GM18519 (cell line): Measurements from ENCODE around the gene GPX1.
"Not testable (repeated sequence)": the region's sequence is repeated elsewhere in the genome, so short reads cannot be mapped to it uniquely, and the experiment has no call there.

Source experiments
- ATAC-seq: cut with Tn5 transposase; IDR thresholded peaks from one replicate; pipeline ENCODE4 v1.9.1; 2021; ENCODE audit warnings: mild to moderate bottlenecking, moderate library complexity; ENCODE audit not compliant: unreplicated experiment, low FRiP score

GPX1 gene

DNA sequence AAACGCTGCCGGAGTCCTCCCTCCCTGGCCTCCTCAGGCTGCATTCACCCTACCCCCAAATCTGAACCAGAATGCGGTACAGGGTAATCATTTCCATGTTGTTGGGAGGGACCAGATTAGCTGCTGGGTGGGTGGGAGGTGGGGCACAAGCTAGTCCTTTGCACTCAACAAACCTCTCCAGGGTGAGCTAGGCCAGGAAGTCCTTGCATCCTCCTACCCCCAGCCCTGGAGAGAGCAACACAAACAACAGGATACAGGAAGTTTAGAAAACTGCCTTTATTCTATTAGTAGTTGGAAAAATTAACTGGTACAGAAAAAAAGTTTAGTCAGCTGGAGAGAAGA, 702 bp upstream of the GPX1 start:
- no peak for ATAC-seq

DNA sequence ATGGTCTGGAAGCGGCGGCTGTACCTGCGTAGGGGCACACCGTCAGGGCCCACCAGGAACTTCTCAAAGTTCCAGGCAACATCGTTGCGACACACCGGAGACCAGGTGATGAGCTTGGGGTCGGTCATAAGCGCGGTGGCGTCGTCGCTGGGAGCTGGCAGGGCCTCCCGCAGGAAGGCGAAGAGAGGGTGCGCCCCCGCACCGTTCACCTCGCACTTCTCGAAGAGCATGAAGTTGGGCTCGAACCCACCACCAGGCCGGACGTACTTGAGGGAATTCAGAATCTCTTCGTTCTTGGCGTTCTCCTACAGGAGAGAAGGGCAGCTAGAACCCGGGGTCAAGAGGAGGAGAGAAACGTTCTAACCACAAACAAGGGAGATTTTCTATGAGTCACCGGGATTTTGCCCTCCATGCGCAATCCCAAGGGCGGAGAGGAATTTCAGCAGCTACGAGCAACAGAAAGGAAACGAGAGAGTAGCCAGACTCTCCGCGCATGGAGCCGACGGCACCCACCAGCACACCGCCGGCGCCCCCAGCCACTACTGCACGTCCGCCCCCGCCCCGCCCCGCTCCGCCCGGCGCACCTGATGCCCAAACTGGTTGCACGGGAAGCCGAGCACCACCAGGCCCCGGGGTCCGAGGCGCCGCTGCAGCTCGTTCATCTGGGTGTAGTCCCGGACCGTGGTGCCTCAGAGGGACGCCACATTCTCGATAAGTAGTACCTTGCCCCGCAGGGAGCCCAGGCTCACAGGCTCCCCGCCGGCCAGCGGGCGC, 523 bp downstream of the GPX1 start:
- not testable (repeated sequence) for ATAC-seq

DNA sequence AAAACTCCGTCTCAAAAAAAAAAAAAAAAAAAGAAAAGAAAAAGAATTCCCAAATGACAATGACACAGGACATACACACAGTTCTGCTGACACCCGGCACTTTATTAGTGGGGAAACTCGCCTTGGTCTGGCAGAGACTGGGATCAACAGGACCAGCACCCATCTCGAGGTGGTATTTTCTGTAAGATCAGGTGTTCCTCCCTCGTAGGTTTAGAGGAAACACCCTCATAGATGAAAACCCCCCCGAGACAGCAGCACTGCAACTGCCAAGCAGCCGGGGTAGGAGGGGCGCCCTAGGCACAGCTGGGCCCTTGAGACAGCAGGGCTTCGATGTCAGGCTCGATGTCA, 1.1 kb downstream of the GPX1 start:
- ATAC-seq, result not testable (repeated sequence)

DNA sequence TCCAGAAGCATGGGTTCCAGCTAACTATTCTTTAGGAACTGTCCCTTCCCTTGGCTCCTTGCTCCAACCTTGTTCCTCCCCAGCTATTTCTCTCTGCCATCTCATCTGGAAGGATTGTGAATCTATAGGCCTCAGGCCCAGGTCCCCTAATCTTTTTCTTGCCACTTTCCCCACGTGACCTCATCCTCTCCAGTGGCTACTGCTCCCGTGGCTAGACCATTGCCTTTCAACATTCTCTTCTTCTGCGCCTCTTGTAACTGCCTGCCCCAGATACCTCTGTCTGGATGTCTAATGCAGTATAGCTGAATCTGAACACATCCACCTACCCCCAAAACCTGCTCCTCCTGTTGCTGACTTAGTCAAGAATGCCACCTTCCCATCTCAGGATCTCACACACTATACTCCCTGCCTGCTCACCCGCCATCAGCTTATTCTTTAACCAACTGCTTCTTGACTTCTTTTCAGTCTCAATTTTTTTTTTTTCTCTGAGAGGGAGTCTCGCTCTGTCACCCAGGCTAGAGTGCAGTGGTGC, 5.2 kb downstream of the GPX1 start:
- ATAC-seq, result no peak

DNA sequence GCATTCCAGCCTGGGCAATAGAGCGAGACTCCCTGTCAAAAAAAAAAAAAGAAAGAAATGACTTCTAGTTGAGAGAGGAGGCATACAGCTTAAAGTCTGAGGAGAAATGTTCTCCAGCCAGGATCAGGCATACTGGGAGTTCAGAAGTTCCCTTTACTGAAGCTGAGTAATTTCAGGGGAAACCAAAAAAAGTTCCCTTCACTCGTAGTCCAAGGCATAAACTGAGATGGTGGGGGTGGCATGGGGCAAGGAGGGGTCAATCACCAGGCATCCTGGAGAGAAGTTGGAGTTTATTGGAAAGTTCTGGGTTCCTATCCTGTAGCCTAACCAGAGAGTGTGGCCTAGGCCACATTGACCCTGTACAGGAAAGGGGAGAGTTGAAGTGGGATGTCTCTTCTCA, 5.9 kb downstream of the GPX1 start:
- ATAC-seq, result no peak

DNA sequence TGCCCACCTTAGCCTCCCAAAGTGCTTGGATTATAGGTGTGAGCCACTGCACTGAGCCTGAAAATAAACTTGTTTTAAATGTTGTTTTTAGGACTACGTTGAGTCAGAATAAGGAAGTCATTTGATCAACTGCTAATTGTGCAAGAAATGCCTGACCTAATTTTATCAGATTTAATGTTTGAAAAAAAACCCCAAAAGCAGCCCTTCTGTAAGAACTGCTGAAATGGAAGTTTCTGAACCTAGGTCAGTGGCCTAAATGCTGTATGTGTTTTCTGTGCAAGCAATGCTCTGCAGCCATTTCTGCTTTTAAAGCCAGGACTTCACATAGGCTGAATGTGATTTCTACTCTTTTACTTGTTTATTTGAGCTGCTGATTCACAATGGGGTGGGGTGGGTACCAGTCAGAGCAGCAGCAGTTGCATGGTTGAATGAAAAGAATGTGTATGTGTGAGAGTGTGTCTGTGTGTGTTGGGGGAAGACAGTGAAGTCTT, 6.6 kb downstream of the GPX1 start:
- no peak for ATAC-seq

DNA sequence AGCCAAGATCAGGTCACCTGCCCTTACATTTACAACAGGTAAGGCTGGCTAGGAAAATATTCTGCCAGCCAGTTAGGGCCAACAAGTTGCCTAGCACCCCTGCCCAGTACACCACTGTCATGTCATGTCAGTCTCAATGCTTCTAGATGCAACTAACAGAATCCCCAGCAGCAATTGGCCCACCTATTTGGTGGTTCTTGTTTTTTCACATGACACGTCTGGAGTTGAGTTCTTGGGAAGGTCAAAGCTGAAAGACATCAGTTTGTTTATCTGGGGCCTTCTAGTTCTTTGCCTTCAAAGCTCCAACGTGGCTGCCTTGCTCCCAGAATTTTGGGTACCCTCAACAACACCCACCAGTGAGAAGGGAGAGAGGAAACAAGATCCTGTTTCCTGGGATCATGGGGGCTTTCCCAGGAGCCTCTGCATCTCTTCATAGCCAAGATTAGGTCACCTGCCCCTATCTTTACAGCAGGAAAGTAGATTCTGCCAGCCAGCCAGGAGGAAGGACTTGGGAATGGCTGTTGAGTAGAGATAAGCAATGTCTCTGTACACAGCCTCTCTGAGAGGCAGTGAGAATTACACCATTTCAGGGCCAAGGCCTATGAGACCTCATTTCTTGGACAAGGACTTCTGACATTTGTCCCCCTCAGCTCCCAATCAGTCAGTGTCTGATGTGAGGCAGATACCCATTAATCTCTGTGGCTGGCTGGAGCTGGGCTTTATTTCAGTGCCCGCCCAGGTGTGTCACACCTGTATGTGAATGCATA, 8.6 kb downstream of the GPX1 start:
- no peak for ATAC-seq

DNA sequence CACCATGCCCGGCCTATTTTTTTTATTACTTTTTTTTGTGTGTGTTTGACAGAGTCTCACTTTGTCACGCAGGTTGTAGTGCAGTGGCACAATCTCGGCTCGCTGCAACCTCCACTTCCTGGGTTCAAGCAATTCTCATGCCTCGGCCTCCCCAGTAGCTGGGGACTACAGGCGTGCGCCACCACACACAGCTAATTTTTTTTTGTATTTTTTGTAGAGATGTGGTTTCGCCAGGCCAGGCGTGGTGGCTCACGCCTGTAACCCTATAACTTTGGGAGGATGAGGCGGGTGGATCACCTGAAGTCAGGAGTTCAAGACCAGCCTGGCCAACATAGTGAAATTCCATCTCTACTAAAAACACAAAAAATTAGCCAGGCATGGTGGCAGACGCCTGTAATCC, 9.8 kb downstream of the GPX1 start:
- not testable (repeated sequence) for ATAC-seq

DNA sequence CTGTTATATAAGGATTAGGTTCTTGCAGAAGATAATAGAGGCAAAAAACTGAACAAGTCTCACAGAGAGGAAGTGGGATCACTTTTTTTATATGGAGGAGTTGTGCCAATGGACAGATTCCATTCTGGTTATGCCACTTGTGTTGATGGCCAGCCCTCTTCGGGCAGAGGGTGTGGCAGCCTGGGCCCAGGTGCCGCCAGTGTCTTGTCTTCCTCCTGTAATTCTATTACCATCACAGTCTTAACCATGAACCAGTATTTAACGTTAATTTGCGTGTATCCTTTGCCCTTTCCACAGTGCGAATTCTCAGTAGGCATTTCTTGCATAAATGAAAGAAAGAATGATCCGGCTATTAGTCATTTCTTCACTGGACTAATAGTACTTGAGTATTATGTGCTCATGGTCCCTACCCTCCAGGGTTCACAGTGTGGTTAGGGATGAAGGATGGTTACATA, 11.3 kb downstream of the GPX1 start:
- ATAC-seq, result no peak

DNA sequence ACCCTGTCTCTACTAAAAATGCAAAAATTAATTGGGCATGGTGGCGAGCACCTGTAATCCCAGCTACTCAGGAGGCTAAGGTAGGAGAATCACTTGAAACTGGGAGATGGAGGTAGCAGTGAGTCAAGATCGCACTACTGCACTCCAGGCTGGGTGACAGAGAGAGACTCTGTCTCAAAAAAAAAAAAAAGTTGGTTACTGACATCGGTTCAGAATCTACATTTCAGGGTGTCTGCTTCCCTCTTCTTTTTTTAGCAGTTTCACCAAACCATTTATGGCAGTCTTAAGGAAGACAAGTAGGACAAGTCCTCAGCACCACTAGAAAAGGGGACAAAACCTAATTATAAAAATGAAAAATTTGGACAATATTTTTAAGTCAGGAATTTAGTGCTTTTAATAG, 15.0 kb downstream of the GPX1 start:
- ATAC-seq, result no peak

DNA sequence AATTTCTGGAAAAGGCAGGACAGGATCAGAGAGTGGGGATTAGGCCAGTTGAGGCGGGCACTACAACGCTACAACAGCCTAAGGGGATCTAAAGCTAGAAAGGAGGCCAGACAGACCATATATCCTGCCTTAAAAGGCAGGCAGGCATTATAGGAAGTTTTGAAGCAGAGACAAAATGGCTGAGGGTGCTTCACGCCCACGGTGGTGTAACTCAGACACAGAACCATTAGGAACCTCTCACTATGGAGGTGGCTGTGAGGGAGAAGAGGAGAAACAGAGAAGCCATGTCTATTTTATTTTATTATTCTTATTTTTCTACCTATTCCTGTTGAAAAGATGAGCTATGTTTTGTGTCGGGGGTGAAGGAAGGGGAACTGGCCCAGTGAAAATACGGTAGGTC, 16.2 kb downstream of the GPX1 start:
- ATAC-seq, result no peak

DNA sequence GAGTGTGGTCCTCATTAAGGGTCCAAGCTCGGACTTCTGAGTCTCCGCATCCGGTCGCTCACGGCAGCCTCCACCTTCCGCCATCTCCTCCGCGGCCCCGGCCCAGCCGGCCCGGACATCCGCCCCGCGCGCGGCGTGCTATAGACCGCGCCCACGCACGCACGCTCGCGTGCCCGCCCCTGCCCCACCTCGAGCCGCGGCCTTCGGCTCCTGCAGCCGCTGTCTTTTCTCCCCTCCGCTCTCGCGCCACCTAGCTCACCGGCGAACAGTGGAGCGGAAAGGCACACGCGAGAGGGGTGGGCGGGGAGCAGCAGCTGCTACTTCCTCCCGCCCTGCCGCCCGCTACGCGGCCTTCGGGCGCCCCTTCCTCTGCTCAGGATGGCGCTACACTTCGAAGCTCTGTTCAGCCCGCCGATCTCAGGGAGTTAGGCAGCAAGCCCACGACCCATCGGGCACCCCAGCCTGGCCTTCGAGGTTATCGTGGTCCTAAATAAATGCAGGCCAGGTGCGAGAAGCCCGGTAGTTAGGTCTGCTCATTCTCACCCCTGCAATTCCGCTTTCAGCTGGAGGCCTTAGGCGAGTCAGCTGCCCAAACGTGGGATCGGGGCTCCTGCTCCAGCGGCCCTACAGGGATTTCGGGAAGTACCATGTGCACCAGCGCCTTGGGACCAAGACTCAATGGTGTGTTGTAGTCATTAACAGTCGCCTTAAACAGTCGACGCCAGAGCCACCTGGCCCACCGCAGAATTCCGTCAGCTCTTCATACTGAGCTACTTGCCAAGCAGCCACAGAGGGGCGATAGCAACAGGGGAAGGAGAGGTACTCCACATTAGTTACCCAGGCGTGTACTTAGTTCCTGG, 18.0 kb downstream of the GPX1 start, which contains the start of gene USP4:
Gene USP4, minus strand, starts transcription at position 113 of the 860 bp plus-strand sequence. Its CDS starts 29 bp downstream, at position 84.
- ATAC-seq, result peak; percentile 68

DNA sequence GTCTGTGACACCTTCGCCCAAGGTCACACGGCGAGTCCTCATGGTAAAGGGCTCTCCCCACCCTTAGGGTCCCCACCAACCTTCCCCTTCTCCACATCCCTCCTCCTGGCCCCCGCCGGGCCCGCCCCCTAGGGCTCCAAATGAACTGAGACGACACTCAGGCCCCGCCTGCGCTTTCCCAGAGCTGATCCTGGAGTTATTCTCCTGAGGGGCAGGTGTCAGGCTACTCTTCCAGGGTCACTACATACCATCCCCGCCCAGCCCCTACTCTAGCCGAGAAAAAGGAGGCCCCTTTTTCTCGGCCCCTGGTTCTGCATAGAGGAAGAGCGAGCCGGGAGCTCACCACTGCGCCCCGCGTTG, 18.6 kb downstream of the GPX1 start:
- ATAC-seq, result peak; percentile 2

DNA sequence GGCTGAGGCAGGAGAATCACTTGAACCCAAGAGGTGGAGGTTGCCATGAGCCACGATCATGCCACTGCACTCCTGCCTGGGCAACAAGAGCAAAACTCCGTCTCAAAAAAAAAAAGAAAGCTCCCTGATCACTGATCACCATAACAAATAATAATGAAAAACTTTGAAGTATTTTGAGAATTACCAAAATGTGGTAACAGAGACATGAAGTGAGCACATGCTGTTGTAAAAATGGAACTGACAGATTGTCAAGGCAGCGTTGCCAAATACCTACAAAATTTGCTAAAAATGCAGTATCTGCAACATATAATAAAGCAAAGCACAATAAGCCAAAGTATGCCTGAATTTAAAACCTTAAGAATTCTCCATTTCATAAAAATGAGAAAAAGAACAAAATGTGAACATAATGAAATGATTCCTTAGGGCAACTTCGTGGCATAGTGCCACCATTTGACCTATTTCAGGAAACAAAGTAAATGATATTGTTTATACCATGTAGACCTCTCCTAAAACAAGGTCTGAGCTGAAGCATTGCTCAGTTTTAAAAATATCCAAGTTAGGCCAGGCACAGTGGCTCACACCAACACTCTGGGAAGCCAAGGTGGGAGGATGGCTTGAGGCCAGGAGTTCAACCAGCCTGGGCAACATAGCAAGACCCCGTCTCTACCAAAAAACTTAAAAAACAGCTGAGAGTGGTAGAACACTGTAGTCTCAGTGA, 24.1 kb downstream of the GPX1 start:
- ATAC-seq, result no peak

DNA sequence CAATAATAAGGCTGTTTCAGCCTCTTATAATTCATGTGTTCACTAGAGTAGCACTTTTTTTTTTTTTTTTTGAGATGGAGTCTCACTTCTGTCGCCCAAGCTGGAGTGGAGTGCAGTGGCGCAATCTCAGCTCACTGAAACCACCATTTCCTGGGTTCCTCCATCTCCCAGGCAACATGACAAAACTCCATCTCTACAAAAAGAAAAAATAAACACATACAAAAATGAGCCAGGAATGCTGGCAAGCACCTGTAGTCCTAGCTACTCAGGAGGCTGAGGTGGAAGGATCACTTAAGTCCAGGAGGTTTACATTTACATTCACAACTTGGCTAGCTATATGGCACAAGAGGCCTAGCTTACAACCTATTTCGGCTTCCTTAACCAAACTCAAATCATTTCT, 25.1 kb downstream of the GPX1 start:
- ATAC-seq, result no peak

DNA sequence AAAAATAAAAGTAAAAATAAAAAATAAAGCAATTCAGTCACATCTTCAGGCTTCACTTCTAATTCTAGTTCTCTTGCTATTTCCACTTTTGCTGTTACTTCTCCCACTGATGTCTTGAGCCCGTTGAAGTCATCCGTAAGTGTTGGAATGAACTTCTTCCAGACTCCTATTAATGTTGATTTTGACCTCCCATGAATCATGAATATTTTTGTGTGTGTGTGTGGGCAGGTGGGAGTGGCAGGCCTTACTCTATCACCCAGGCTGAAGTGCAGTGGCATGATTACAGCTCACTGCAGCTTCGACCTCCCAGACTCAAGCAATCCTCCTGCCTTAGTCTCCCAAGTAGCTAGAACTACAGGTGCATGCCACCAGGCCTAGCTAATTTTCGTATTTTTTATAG, 29.0 kb downstream of the GPX1 start:
- ATAC-seq, result no peak

DNA sequence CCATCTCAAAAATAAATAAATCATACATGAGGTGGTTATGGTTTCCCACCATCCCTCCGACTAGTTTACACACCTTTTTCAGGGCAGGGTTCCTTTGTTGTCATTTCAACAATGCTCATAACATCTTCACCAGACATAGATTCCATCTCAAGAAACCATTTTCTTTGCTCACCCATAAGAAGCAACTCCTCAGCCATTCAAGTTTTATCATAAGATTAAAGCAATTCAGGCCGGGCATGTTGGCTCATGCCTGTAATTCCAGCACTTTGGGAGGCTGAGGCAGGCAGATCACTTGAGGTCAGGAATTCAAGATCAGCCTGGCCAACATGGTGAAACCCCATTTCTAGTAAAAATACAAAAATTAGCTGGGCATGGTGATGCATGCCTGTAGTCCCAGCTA, 29.8 kb downstream of the GPX1 start:
- not testable (repeated sequence) for ATAC-seq

DNA sequence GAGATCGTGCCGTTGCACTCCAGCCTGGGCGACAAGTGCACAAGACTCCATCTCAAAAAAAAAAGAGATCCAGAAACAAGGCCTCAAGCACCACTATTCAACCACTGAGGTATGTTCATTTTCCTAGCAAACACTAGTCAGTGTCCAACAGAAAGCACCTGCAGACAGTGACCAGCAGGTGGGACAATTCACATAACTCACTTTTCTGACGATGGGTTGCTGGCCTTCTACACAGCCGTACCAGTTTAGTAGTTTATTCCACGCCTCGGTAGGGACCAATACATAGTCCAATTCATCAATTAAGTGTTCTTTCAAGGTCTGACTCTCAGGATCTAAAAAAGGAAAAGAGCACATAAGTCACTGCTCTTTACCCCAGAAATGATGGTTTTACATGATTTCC, 30.7 kb downstream of the GPX1 start:
- ATAC-seq, result no peak

DNA sequence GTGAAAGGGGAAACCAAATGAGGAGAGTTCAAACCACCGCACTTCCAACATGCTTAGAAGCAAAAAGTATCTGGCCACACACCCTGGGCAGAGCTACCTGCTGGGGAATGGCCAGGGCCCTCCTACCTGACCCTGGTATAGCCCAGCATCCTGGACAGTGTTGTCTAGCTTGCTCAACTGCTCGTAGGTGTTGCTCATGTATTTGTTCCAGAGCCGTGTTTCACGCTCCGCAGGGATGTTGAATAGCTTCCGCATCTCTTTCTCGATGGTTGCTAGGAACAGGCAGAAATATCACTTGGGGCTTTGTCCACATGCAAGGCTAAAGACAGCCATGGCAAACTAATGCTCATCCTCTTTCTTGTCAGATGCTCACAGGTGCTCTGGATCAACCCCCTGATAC, 33.4 kb downstream of the GPX1 start:
- no peak for ATAC-seq
